ENCODE results near the gene HIGD1C. TPM values are rescaled to one million over a fixed set of nuclear protein-coding genes. Genes with fewer than 3 reads are reported as not detected.
"Not testable (repeated sequence)": the region's sequence is repeated elsewhere in the genome, so short reads cannot be mapped to it uniquely, and the experiment has no call there.

The HIGD1C gene
- total RNA-seq, 2 donors from 2014 or later: not detected

- Histone ChIP-seq H3K4me1 (replicated peaks) (no peaks in the 10 kb centered on the region), H3K4me3 (no peak overlapping the region), H3K27me3 (replicated peaks; ENCODE audit: insufficient read depth) (no peaks in the 10 kb centered on the region), H3K27ac (no peak overlapping the region), H3K9me3 (no peaks in the 10 kb centered on the region), H3K36me3 (no peaks in the 10 kb centered on the region)
- TF ChIP-seq CTCF (IDR thresholded peaks at IDR 0.05) (no peak), POLR2AphosphoS5 (IDR thresholded peaks at IDR 0.05) (no peak), POLR2A (IDR thresholded peaks at IDR 0.05) (no peak)
- intact Hi-C loops (cut with DNase I): no loop called here
- WGBS: 97% methylated on average over 7 of the region's 7 CpGs
- no peak for DNase-seq (ENCODE audit: low spot score)
These were observed 61.1 kb downstream of the HIGD1C start for GRCh38 chr12:51013441-51013840.

- H3K9me3 ChIP-seq; intact Hi-C loops (cut with DNase I); H3K4me3 ChIP-seq; DNase-seq (ENCODE audit: low spot score); H3K4me1 ChIP-seq (replicated peaks); H3K36me3 ChIP-seq; H3K27me3 ChIP-seq (replicated peaks; ENCODE audit: insufficient read depth); H3K27ac ChIP-seq: not testable (repeated sequence)
- WGBS: 79% methylated on average over 9 of the region's 9 CpGs
These were observed 62.1 kb downstream of the HIGD1C start for GRCh38 chr12:51014467-51014866.

GRCh38 chr12:51017452-51017851 lies 65.1 kb downstream of the HIGD1C start:
- intact Hi-C loops (cut with DNase I): no loop called here

GRCh38 chr12:51018956-51019355 lies 66.6 kb downstream of the HIGD1C start:
- intact Hi-C loops (cut with DNase I): no loop called here
- no peak overlapping the region for H3K27ac ChIP-seq
- DNase-seq (ENCODE audit: low spot score): no peak
- H3K4me1 ChIP-seq (replicated peaks): peaks cover 3% of the 10 kb centered on the region
- H3K9me3 ChIP-seq: no peaks in the 10 kb centered on the region
- no peaks in the 10 kb centered on the region for H3K27me3 ChIP-seq (replicated peaks; ENCODE audit: insufficient read depth)
- H3K36me3 ChIP-seq: no peaks in the 10 kb centered on the region
- TF ChIP-seq CTCF (IDR thresholded peaks at IDR 0.05) (no peak), POLR2A (IDR thresholded peaks at IDR 0.05) (no peak), POLR2AphosphoS5 (IDR thresholded peaks at IDR 0.05) (no peak)
- WGBS: 96% methylated on average over 2 of the region's 2 CpGs
- no peak overlapping the region for H3K4me3 ChIP-seq

More at GRCh38 chr12:51017452-51017851, 65.1 kb downstream of the HIGD1C start:
- TF ChIP-seq POLR2AphosphoS5 (IDR thresholded peaks at IDR 0.05) (no peak), POLR2A (IDR thresholded peaks at IDR 0.05) (no peak), CTCF (IDR thresholded peaks at IDR 0.05) (no peak)
- no peak overlapping the region for H3K27ac ChIP-seq
- no peaks in the 10 kb centered on the region for H3K27me3 ChIP-seq (replicated peaks; ENCODE audit: insufficient read depth)
- no peaks in the 10 kb centered on the region for H3K9me3 ChIP-seq
- H3K36me3 ChIP-seq: no peaks in the 10 kb centered on the region
- DNase-seq (ENCODE audit: low spot score): no peak
- H3K4me3 ChIP-seq: no peak overlapping the region
- no peaks in the 10 kb centered on the region for H3K4me1 ChIP-seq (replicated peaks)

- peaks cover 3% of the 10 kb centered on the region for H3K4me1 ChIP-seq (replicated peaks)
- no peaks in the 10 kb centered on the region for H3K27me3 ChIP-seq (replicated peaks; ENCODE audit: insufficient read depth)
- WGBS: 90% methylated on average over 2 of the region's 2 CpGs
- no peaks in the 10 kb centered on the region for H3K36me3 ChIP-seq
- no peak overlapping the region for H3K4me3 ChIP-seq
- intact Hi-C loops (cut with DNase I): no loop called here
- no peak for DNase-seq (ENCODE audit: low spot score)
- H3K27ac ChIP-seq: no peak overlapping the region
- TF ChIP-seq POLR2A (IDR thresholded peaks at IDR 0.05) (no peak), POLR2AphosphoS5 (IDR thresholded peaks at IDR 0.05) (no peak)
- H3K9me3 ChIP-seq: no peaks in the 10 kb centered on the region
These were observed 67.6 kb downstream of the HIGD1C start for GRCh38 chr12:51019927-51020326.

Small RNA genes lying within 50 kb of the gene (small RNA-seq; reads per million reads assigned to genes)
- gene AC008121.1 (0 reads per million in 2 donors), gene RF00019 (0 reads per million in 2 donors), gene RNU6-87P (0 reads per million in 2 donors)

Other genes with a start within 250 kb of the HIGD1C start
- 10 to 100 TPM; 20.2 to 27.4 TPM for gene ATF1, start 188.4 kb upstream of the HIGD1C start, total RNA-seq
- 1 to 10 TPM in 1 of 2 donors, under 1 TPM in 1; 0.68 to 1.2 TPM for gene TMPRSS12, start 109.6 kb upstream of the HIGD1C start, total RNA-seq
- gene SLC11A2, start 73.8 kb downstream of the HIGD1C start, total RNA-seq: 10 to 100 TPM; 61.8 to 64.5 TPM
- 10 to 100 TPM; 63.3 to 63.6 TPM for gene LETMD1, start 95.8 kb downstream of the HIGD1C start, total RNA-seq
- 10 to 100 TPM; 27.3 to 46.1 TPM for gene CSRNP2, start 131.1 kb downstream of the HIGD1C start, total RNA-seq
- gene TFCP2, start 220.6 kb downstream of the HIGD1C start, total RNA-seq: 10 to 100 TPM; 11.5 to 21.0 TPM